Vagina (tissue), 2 donors: ENCODE data around the gene ZMIZ1. TPM values are rescaled to one million over a fixed set of nuclear protein-coding genes. Genes with fewer than 3 reads are reported as not detected.

Experiments used
- DNase-seq, 2 donors: peaks; one replicate each; pipeline ENCODE4 v3.0.0-alpha.2; 2017; ENCODE audit errors: extremely low spot score in 2 of 2
- H3K27ac ChIP-seq: fragments of 200-600 bp; sonication (generic); one replicate; pipeline ENCODE4 v1.5.1; 2019
- H3K27me3 ChIP-seq: fragments of 200-600 bp; sonication (generic); one replicate; pipeline ENCODE4 v1.5.1; 2019
- H3K36me3 ChIP-seq, 2 donors: fragments of 200-600 bp; sonication (generic); one replicate each; pipeline ENCODE4 v1.5.1; 2017 to 2019
- H3K4me1 ChIP-seq: fragments of 200-600 bp; sonication (generic); one replicate; pipeline ENCODE4 v1.5.1; 2019
- H3K4me3 ChIP-seq, 2 donors: fragments of 200-600 bp; sonication (generic); 1 replicate in 1 of 2; 2 replicates in 1 of 2; pipeline ENCODE4 v1.5.1; 2016 to 2019
- H3K9me3 ChIP-seq: fragments of 200-600 bp; sonication (generic); one replicate; pipeline ENCODE4 v1.5.1; 2019
- POLR2A ChIP-seq, 2 donors: fragments of 450-650 bp; IDR thresholded peaks; one replicate each; pipeline ENCODE4 v1.6.1; 2017; ENCODE audit warnings: antibody characterized with exemption in 2 of 2, mild to moderate bottlenecking in 2 of 2, moderate library complexity in 2 of 2
- POLR2AphosphoS5 ChIP-seq, 2 donors: sonication (generic); formaldehyde crosslinking; IDR thresholded peaks; one replicate each; pipeline ENCODE4 v1.9.0; 2017; ENCODE audit warnings: antibody characterized with exemption in 2 of 2, mild to moderate bottlenecking in 2 of 2, low read depth in 1 of 2; ENCODE audit not compliant: insufficient read depth in 1 of 2
- intact Hi-C: fragments of 100-400 bp; cut with DNase I; formaldehyde crosslinking; loops from one replicate; pipeline ENCODE4 v1.15.1; 2023
- total RNA-seq: library from RNA; depleted of rRNA; stranded (reverse); fragments of >200 nt; gene quantifications from one replicate; pipeline ENCODE4 v1.2.3, GENCODE V29; 2016
- TF ChIP-seq, protein P1 (sequence below), 3 experiments: fragments of 450-650 bp in 2 of 3; fragments of 200-600 bp in 1 of 3; sonication (generic) in 1 of 3; IDR thresholded peaks; one replicate each; pipeline ENCODE4 v1.5.1; 2017 to 2019; ENCODE audit warnings: antibody characterized with exemption in 3 of 3, mild to moderate bottlenecking in 2 of 3, moderate library complexity in 2 of 3

ZMIZ1 gene
- total RNA-seq, 1 donor from 2014 or later, result 61.4 TPM

DNA sequence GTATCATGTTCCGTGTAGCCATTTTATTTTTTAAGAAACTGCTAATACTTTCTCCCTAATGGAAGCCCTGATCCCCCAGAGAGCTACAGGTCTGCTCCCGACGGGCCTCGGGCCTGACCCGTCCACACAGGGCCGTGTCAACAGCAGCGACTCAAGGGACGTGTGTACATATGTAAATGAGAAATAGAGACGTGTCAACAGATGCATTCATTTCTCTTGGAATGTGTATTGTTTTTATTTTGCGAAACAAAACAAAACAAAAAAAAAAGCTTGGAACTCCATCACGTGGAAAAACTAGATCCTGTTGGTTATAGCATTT lies 246.8 kb downstream of the ZMIZ1 start:
- H3K4me1 ChIP-seq, result peaks cover 27% of the 10 kb centered on the region
- intact Hi-C loops, result no loop called here

DNA sequence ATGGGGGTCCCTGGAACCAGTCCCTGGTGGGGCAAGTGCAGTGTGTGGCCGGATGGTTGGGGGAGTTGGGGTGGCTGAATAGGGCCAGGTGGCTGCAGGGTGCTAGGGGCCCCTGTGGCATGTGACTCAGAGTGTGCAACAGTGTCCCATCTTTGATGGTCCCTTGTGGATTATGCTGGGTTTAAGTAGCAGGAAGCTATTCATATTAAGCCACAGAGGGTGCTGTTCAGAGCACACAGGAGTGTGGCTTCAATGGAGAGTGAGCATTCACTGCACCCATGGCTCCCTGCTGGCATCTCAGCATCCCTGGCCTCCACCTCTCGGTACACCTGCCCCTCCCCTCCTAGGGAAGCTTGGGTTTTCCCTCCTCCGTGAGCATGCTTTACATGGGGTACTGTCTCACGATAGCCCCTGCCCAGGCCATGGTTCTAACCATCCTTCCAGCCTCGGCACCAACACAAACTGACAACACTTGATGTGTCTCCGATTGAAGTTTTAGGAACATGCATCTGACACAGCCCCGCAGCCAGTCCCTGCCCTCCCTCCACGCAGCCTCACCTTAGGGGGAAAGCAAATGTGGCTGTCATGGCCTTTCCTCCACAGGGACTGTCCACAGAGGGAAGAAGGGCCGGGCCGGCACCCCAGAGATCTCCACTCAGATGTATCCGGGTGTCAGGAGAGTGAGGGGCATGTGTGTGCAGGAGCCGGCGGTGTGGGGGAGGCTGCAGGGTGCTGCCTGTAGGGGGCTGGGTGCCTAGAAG lies 248.1 kb downstream of the ZMIZ1 start:
- H3K4me3 ChIP-seq, result no peak overlapping the region
- intact Hi-C loops, result no loop called here
- peaks cover 0 to 26% of the 10 kb centered on the region in 2 donors for H3K36me3 ChIP-seq
- TF ChIP-seq, protein P1, sequence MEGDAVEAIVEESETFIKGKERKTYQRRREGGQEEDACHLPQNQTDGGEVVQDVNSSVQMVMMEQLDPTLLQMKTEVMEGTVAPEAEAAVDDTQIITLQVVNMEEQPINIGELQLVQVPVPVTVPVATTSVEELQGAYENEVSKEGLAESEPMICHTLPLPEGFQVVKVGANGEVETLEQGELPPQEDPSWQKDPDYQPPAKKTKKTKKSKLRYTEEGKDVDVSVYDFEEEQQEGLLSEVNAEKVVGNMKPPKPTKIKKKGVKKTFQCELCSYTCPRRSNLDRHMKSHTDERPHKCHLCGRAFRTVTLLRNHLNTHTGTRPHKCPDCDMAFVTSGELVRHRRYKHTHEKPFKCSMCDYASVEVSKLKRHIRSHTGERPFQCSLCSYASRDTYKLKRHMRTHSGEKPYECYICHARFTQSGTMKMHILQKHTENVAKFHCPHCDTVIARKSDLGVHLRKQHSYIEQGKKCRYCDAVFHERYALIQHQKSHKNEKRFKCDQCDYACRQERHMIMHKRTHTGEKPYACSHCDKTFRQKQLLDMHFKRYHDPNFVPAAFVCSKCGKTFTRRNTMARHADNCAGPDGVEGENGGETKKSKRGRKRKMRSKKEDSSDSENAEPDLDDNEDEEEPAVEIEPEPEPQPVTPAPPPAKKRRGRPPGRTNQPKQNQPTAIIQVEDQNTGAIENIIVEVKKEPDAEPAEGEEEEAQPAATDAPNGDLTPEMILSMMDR (IDR thresholded peaks at IDR 0.05), result no peak
- TF ChIP-seq POLR2AphosphoS5 (IDR thresholded peaks at IDR 0.05; ENCODE audit: insufficient read depth in 1 of 2, low read depth in 1 of 2) (no peak), POLR2A (IDR thresholded peaks at IDR 0.05) (no peak)
- H3K9me3 ChIP-seq, result no peaks in the 10 kb centered on the region
- peaks cover 26% of the 10 kb centered on the region for H3K4me1 ChIP-seq
- DNase-seq, result no peak
- H3K27ac ChIP-seq, result peak overlapping the region; percentile 45
- no peaks in the 10 kb centered on the region for H3K27me3 ChIP-seq

More for the DNA sequence above, 246.8 kb downstream of the ZMIZ1 start:
- TF ChIP-seq, protein P1 (IDR thresholded peaks at IDR 0.05), result no peak
- TF ChIP-seq POLR2AphosphoS5 (IDR thresholded peaks at IDR 0.05; ENCODE audit: insufficient read depth in 1 of 2, low read depth in 1 of 2), result no peak
- TF ChIP-seq POLR2A (IDR thresholded peaks at IDR 0.05), result no peak
- Histone ChIP-seq H3K27ac (no peak overlapping the region), H3K9me3 (no peaks in the 10 kb centered on the region), H3K36me3 (peaks cover 0 to 29% of the 10 kb centered on the region in 2 donors), H3K4me3 (no peak overlapping the region), H3K27me3 (no peaks in the 10 kb centered on the region)
- no peak for DNase-seq

DNA sequence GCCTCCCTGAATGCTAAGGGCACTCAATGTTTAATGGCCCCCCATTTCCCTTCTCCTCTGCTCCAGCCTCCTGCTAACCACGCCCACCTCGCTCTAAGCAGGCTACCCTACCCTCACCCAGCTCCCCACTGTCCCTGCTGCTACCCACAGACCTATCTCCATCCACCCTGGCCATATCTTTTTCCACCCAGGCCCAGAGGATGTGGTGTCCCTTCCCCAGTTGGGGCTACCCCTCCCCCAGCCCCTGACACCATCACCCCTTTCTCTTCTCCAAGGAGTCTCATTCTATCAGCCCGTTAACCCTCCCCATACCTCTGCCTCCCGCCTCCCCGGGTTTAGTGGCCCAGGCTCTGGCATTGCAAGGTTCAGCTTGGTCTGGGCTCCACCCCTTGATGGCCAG lies 249.6 kb downstream of the ZMIZ1 start:
- no peak overlapping the region for H3K27ac ChIP-seq
- H3K4me3 ChIP-seq, result no peak overlapping the region
- H3K9me3 ChIP-seq, result no peaks in the 10 kb centered on the region
- peaks cover 0 to 18% of the 10 kb centered on the region in 2 donors for H3K36me3 ChIP-seq
- no peak for DNase-seq
- no peaks in the 10 kb centered on the region for H3K27me3 ChIP-seq
- intact Hi-C loops, result no loop called here
- TF ChIP-seq, protein P1 (IDR thresholded peaks at IDR 0.05), result no peak
- TF ChIP-seq POLR2A (IDR thresholded peaks at IDR 0.05) (no peak), POLR2AphosphoS5 (IDR thresholded peaks at IDR 0.05; ENCODE audit: insufficient read depth in 1 of 2, low read depth in 1 of 2) (no peak)
- peaks cover 42% of the 10 kb centered on the region for H3K4me1 ChIP-seq

DNA sequence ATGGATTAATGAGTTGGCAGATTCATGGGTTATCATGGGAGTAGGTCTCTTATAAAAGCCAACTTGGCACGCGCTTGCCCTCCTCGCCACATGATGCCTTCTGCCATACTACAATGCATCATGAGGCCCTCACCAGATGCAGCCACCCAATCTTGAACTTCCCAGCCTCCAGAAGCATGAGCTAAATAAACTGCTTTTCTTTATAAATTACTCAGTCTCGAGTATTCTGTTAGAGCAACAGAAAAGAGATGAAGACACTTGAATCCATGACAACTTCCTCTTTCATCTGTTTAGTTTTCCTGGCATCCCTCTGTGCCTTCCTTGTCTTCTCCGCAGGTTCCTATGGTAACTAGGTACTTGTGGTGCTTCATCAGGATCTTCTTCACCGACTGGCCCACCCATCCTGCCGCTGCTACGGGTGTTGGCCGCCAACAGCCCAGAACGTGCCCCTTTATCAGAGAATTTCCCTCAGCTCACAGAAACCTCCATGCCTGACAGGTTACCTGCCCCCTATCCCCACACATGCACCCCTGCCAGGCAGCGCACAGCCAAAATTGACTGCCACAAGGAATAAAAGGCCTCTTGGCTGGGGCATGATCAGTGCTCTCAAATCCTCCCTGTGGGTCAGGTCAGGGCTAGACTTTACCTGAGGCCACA lies 250.5 kb downstream of the ZMIZ1 start:
- Histone ChIP-seq H3K4me3 (no peak overlapping the region), H3K36me3 (peaks cover 0 to 9% of the 10 kb centered on the region in 2 donors), H3K9me3 (no peaks in the 10 kb centered on the region), H3K4me1 (peaks cover 48% of the 10 kb centered on the region), H3K27ac (no peak overlapping the region), H3K27me3 (no peaks in the 10 kb centered on the region)
- DNase-seq, result no peak
- intact Hi-C loops, result no loop called here
- TF ChIP-seq POLR2AphosphoS5 (IDR thresholded peaks at IDR 0.05; ENCODE audit: insufficient read depth in 1 of 2, low read depth in 1 of 2) (no peak), POLR2A (IDR thresholded peaks at IDR 0.05) (no peak)
- TF ChIP-seq, protein P1 (IDR thresholded peaks at IDR 0.05), result no peak

DNA sequence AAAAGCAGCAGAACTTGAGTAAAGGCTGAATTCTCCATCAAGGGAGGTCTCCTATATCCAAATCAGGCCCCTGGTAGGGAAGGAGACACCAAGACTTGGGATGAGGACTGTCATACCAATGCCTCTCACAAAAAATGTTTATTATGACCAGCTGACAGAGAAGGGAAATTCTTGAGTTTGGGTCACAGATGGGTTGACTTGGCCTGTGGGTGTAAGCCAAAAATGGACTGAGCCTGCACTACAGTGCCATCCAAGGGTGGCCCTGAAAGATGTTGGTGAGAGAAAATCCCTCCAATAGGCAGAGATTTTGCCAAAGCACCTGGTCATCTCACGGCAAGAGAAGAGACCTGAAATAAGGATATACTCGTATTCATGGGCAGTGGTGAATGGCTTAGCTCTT lies 251.6 kb downstream of the ZMIZ1 start:
- no peaks in the 10 kb centered on the region for H3K9me3 ChIP-seq
- H3K36me3 ChIP-seq, result no peaks in the 10 kb centered on the region
- no peak overlapping the region for H3K27ac ChIP-seq
- intact Hi-C loops, result no loop called here
- no peak for DNase-seq
- H3K4me3 ChIP-seq, result no peak overlapping the region
- peaks cover 48% of the 10 kb centered on the region for H3K4me1 ChIP-seq
- H3K27me3 ChIP-seq, result no peaks in the 10 kb centered on the region
- TF ChIP-seq, protein P1 (IDR thresholded peaks at IDR 0.05), result no peak
- TF ChIP-seq POLR2AphosphoS5 (IDR thresholded peaks at IDR 0.05; ENCODE audit: insufficient read depth in 1 of 2, low read depth in 1 of 2), result no peak
- TF ChIP-seq POLR2A (IDR thresholded peaks at IDR 0.05), result no peak
